HCT116 (cell line): ENCODE measurements around the gene CHERP. TPM values are rescaled to one million over a fixed set of nuclear protein-coding genes. Genes with fewer than 3 reads are reported as not detected.
A peak's percentile ranks its signal among the peaks of the same experiment; 100 is the strongest.

Experiments used
- ATAC-seq: fragments of 200-7000 bp; cut with Tn5 transposase; 2 replicates; pipeline ENCODE4 v1.9.1; 2020; ENCODE audit warnings: mild to moderate bottlenecking, moderate library complexity
- BruUV-seq: library from RNA; stranded (reverse); fragments of 400-500 nt; replicated peaks from 2 replicates; lab custom pipeline; 2021; lab: Mats Ljungman, UMichigan
- CTCF ChIA-PET: fragments of 300-600 bp; sonication (Branson Sonifier 250); formaldehyde crosslinking; loops from one replicate; lab custom pipeline; 2021; ENCODE audit warnings: antibody characterized with exemption; lab: Charles Lee
- POLR2A ChIA-PET: fragments of 300-600, 350-600 bp; sonication (Branson Sonifier 250); formaldehyde crosslinking; loops from one replicate; lab custom pipeline; 2021; ENCODE audit warnings: antibody characterized with exemption; lab: Charles Lee
- RAD21 ChIA-PET, 2 experiments: fragments of 300-600 bp; sonication (Branson Sonifier 250); formaldehyde crosslinking; loops; one replicate each; lab custom pipeline; 2023; ENCODE audit warnings: low total read pairs in 2 of 2; ENCODE audit not compliant: uncharacterized antibody in 2 of 2, unreplicated experiment in 2 of 2, low non-redundant PET in 1 of 2; lab: Charles Lee
- DNase-seq: peaks from one replicate; pipeline ENCODE4 v3.0.0-alpha.2; 2010; ENCODE audit warnings: low read depth, low spot score
- H2AFZ ChIP-seq: fragments of 200-600 bp; shearing (Covaris generic), sonication (generic); 2 replicates; pipeline ENCODE4 v1.6.1; 2017; ENCODE audit warnings: low read depth, mixed run types, mixed read lengths, antibody characterized with exemption, low read length; ENCODE audit not compliant: poor library complexity, severe bottlenecking
- H3K27ac ChIP-seq: 2 replicates; pipeline ENCODE4 v1.5.1; 2012; ENCODE audit warnings: low read depth, low read length
- H3K27me3 ChIP-seq: fragments of 200-600 bp; sonication (generic); 2 replicates; pipeline ENCODE4 v1.6.1; 2016; ENCODE audit warnings: mixed run types, low read length, mixed read lengths; ENCODE audit not compliant: insufficient read depth
- H3K36me3 ChIP-seq, 2 experiments: fragments of 200-500 bp in 1 of 2; fragments of 200-600 bp in 1 of 2; sonication (Bioruptor generic) in 1 of 2; sonication (generic) in 1 of 2; 2 replicates each; pipeline versions ENCODE4 v1.5.1 to v1.6.1; 2014 to 2016; ENCODE audit warnings: low read length in 2 of 2, inconsistent platforms in 1 of 2, mixed read lengths in 1 of 2, mixed run types in 1 of 2; ENCODE audit not compliant: insufficient read depth in 2 of 2, control insufficient read depth in 1 of 2
- H3K4me1 ChIP-seq, 2 experiments: fragments of 200-600 bp in 1 of 2; sonication (generic) in 1 of 2; 2 replicates each; pipeline versions ENCODE4 v1.5.1 to v1.6.1; 2012 to 2017; ENCODE audit warnings: low read length in 2 of 2, inconsistent platforms in 1 of 2, mild to moderate bottlenecking in 1 of 2, mixed read lengths in 1 of 2, mixed run types in 1 of 2, moderate library complexity in 1 of 2; ENCODE audit not compliant: insufficient read depth in 2 of 2, control insufficient read depth in 1 of 2
- H3K4me2 ChIP-seq: fragments of 200-600 bp; sonication (generic); 2 replicates; pipeline ENCODE4 v1.6.1; 2017; ENCODE audit warnings: mixed run types, low read length, mixed read lengths
- H3K4me3 ChIP-seq, 2 experiments: fragments of 200-600 bp in 1 of 2; sonication (generic) in 1 of 2; replicated peaks in 1 of 2; 2 replicates each; pipeline ENCODE4 v1.5.1; 2011 to 2016; ENCODE audit warnings: low read length in 2 of 2, control low read depth in 1 of 2, low read depth in 1 of 2, mild to moderate bottlenecking in 1 of 2, mixed read lengths in 1 of 2, mixed run types in 1 of 2
- H3K79me2 ChIP-seq: fragments of 200-600 bp; sonication (generic); 2 replicates; pipeline ENCODE4 v1.6.1; 2017; ENCODE audit warnings: mild to moderate bottlenecking, mixed run types, low read length, moderate library complexity, mixed read lengths; ENCODE audit not compliant: insufficient read depth
- H3K9ac ChIP-seq: fragments of 200-600 bp; sonication (generic); 2 replicates; pipeline ENCODE4 v1.6.1; 2016; ENCODE audit warnings: low read length, mixed read lengths
- H3K9me2 ChIP-seq: fragments of 200-600 bp; sonication (generic), shearing (Covaris generic); 2 replicates; pipeline ENCODE4 v1.6.1; 2017; ENCODE audit warnings: mixed run types, mild to moderate bottlenecking, moderate library complexity; ENCODE audit not compliant: insufficient read depth
- H3K9me3 ChIP-seq, 2 experiments: fragments of 200-500 bp in 1 of 2; fragments of 200-600 bp in 1 of 2; sonication (Bioruptor generic) in 1 of 2; sonication (generic) in 1 of 2; 2 replicates each; pipeline ENCODE4 v1.6.1; 2014 to 2017; ENCODE audit warnings: low read length in 2 of 2, mixed read lengths in 2 of 2, inconsistent platforms in 1 of 2, low read depth in 1 of 2, mild to moderate bottlenecking in 1 of 2, mixed run types in 1 of 2, moderate library complexity in 1 of 2; ENCODE audit not compliant: control insufficient read depth in 1 of 2, insufficient read depth in 1 of 2
- H4K20me1 ChIP-seq: fragments of 200-600 bp; sonication (generic), shearing (Covaris generic); 2 replicates; pipeline ENCODE4 v1.6.1; 2017; ENCODE audit warnings: mixed run types, mild to moderate bottlenecking, moderate library complexity; ENCODE audit not compliant: insufficient read depth
- CBX3 ChIP-seq: IDR thresholded peaks from 2 replicates; pipeline ENCODE4 v1.6.1; 2012; ENCODE audit warnings: low read depth
- CEBPB ChIP-seq: IDR thresholded peaks from 2 replicates; pipeline ENCODE4 v1.6.1; 2012; ENCODE audit warnings: low read depth
- CTCF ChIP-seq, 3 experiments: fragments of 200-600 bp in 1 of 3; sonication (generic) in 1 of 3; IDR thresholded peaks in 2 of 3; conservative IDR thresholded peaks in 1 of 3; 2 replicates each; pipeline ENCODE4 v1.5.1; 2012 to 2017; ENCODE audit warnings: low read depth in 2 of 3, low read length in 2 of 3, antibody characterized with exemption in 1 of 3, borderline replicate concordance in 1 of 3, control low read depth in 1 of 3, mild to moderate bottlenecking in 1 of 3, mixed read lengths in 1 of 3, mixed run types in 1 of 3, moderate library complexity in 1 of 3; ENCODE audit not compliant: insufficient read depth in 1 of 3
- EGR1 ChIP-seq: IDR thresholded peaks from 2 replicates; pipeline ENCODE4 v1.6.1; 2012; ENCODE audit warnings: low read depth
- ELF1 ChIP-seq: IDR thresholded peaks from 2 replicates; pipeline ENCODE4 v1.6.1; 2012; ENCODE audit warnings: low read depth, borderline replicate concordance
- EZH2 ChIP-seq: fragments of 200-600 bp; sonication (generic); IDR thresholded peaks from 2 replicates; pipeline ENCODE4 v1.6.1; 2017; ENCODE audit warnings: antibody characterized with exemption, mixed run types
- JUND ChIP-seq: IDR thresholded peaks from 2 replicates; pipeline ENCODE4 v1.6.1; 2012
- MAX ChIP-seq: IDR thresholded peaks from 2 replicates; pipeline ENCODE4 v1.6.1; 2012
- POLR2A ChIP-seq: IDR thresholded peaks from 2 replicates; pipeline ENCODE4 v1.7.0; 2011; ENCODE audit warnings: borderline replicate concordance; ENCODE audit not compliant: insufficient read depth, insufficient read length; ENCODE audit errors: extremely low read depth
- POLR2AphosphoS5 ChIP-seq: IDR thresholded peaks from 2 replicates; pipeline ENCODE4 v1.6.1; 2011; ENCODE audit warnings: mild to moderate bottlenecking, low read depth, low read length, moderate library complexity
- REST ChIP-seq: IDR thresholded peaks from 2 replicates; pipeline ENCODE4 v1.6.1; 2012; ENCODE audit warnings: low read depth
- SIN3A ChIP-seq: IDR thresholded peaks from 2 replicates; pipeline ENCODE4 v1.6.1; 2012; ENCODE audit warnings: low read depth
- SP1 ChIP-seq: IDR thresholded peaks from 2 replicates; pipeline ENCODE4 v1.6.1; 2012; ENCODE audit warnings: low read depth
- SRF ChIP-seq: IDR thresholded peaks from 2 replicates; pipeline ENCODE4 v1.6.1; 2012; ENCODE audit warnings: low read depth
- TCF7L2 ChIP-seq: IDR thresholded peaks from 2 replicates; pipeline ENCODE4 v1.7.0; 2011; ENCODE audit warnings: borderline replicate concordance, inconsistent platforms; ENCODE audit not compliant: insufficient read depth, insufficient read length; ENCODE audit errors: extremely low read depth
- YY1 ChIP-seq: IDR thresholded peaks from 2 replicates; pipeline ENCODE4 v1.6.1; 2011; ENCODE audit warnings: low read length, low read depth, moderate library complexity, mild to moderate bottlenecking; ENCODE audit not compliant: insufficient replicate concordance; ENCODE audit errors: extremely low read depth
- ZBTB33 ChIP-seq: IDR thresholded peaks from 2 replicates; pipeline ENCODE4 v1.6.1; 2011; ENCODE audit warnings: mild to moderate bottlenecking, low read length, moderate library complexity; ENCODE audit not compliant: insufficient replicate concordance; ENCODE audit errors: extremely low read depth
- intact Hi-C: fragments of 100-400 bp; cut with micrococcal nuclease; formaldehyde crosslinking; loops from 2 replicates; pipeline ENCODE4 v1.10.0; 2022
- total RNA-seq: library from RNA; stranded (reverse); gene quantifications from one replicate; pipeline ENCODE4 v1.2.1, GENCODE V29; 2021; ENCODE audit not compliant: unreplicated experiment

CHERP gene
- total RNA-seq, 1 experiment from 2014 or later, result 65.8 TPM

GRCh38 chr19:16497837-16498236 is 44.4 kb downstream of the CHERP start:
- H3K9me2 ChIP-seq, result no peaks in the 10 kb centered on the region
- H3K4me2 ChIP-seq, result peak overlapping the region; percentile 88
- ChIA-PET CTCF (no interaction called here), RAD21 (no interaction called here), POLR2A (no interaction called here)
- no peak overlapping the region for H3K27ac ChIP-seq
- H3K9ac ChIP-seq, result no peak overlapping the region
- H3K27me3 ChIP-seq, result no peaks in the 10 kb centered on the region
- no TSS peak for BruUV-seq
- no peak for ATAC-seq
- no peak for DNase-seq
- intact Hi-C loops, result no loop called here
- no peak overlapping the region for H2AFZ ChIP-seq
- peaks cover 9 to 32% of the 10 kb centered on the region in 2 experiments for H3K4me1 ChIP-seq
- H3K36me3 ChIP-seq, result peaks cover under 1% of the 10 kb centered on the region in 2 experiments; a peak in 1 of 4 replicates
- no peaks in the 10 kb centered on the region for H3K9me3 ChIP-seq
- H3K79me2 ChIP-seq, result peaks cover 27% of the 10 kb centered on the region
- no peak overlapping the region for H3K4me3 ChIP-seq
- TF ChIP-seq ZBTB33, result no peak
- TF ChIP-seq EZH2, result no peak
- no peak for TF ChIP-seq REST
- TF ChIP-seq SIN3A, result no peak
- no peak for TF ChIP-seq TCF7L2
- TF ChIP-seq CTCF (IDR thresholded peaks at IDR 0.05 in 2 of 3, conservative IDR thresholded peaks at IDR 0.05 in 1 of 3; ENCODE audit: borderline replicate concordance in 1 of 3, insufficient read depth in 1 of 3, low read depth in 2 of 3, low read length in 2 of 3), result no peak
- TF ChIP-seq SRF, result no peak
- TF ChIP-seq JUND, result no peak
- no peak for TF ChIP-seq POLR2A
- TF ChIP-seq EGR1, result no peak
- no peak for TF ChIP-seq POLR2AphosphoS5
- no peak for TF ChIP-seq MAX
- TF ChIP-seq ELF1, result no peak
- TF ChIP-seq SP1, result no peak
- TF ChIP-seq YY1, result no peak
- TF ChIP-seq CBX3, result no peak
- no peak for TF ChIP-seq CEBPB
- H4K20me1 ChIP-seq, result no peaks in the 10 kb centered on the region
